Dermis blood vessel endothelial cell (primary cell): Measurements from ENCODE around the gene TAP1. TPM values are rescaled to one million over a fixed set of nuclear protein-coding genes. Genes with fewer than 3 reads are reported as not detected.
"Not testable (repeated sequence)": the region's sequence is repeated elsewhere in the genome, so short reads cannot be mapped to it uniquely, and the experiment has no call there.

Experiments
- DNase-seq: peaks from one replicate; pipeline ENCODE4 v3.0.0; 2010
- total RNA-seq: library from RNA; depleted of rRNA; stranded (reverse); fragments of >200 nt; gene quantifications from 2 replicates; pipeline ENCODE4 v1.2.3, GENCODE V29; 2014

Gene TAP1
- total RNA-seq = 52.9 and 93.4 TPM in 2 replicates

GRCh38 chr6:32853541-32854375, at the start of gene TAP1, which contains the start of gene PSMB9:
Gene TAP1 (minus strand): TSS chr6:32853704. CDS start chr6:32853636, 68 bp downstream.
Gene PSMB9 (plus strand): TSS chr6:32854192. CDS start chr6:32854230, 38 bp downstream.
- peak; percentile 96 for DNase-seq

GRCh38 chr6:32895006-32895345, 41.5 kb upstream of the TAP1 start:
- no peak for DNase-seq

DNA sequence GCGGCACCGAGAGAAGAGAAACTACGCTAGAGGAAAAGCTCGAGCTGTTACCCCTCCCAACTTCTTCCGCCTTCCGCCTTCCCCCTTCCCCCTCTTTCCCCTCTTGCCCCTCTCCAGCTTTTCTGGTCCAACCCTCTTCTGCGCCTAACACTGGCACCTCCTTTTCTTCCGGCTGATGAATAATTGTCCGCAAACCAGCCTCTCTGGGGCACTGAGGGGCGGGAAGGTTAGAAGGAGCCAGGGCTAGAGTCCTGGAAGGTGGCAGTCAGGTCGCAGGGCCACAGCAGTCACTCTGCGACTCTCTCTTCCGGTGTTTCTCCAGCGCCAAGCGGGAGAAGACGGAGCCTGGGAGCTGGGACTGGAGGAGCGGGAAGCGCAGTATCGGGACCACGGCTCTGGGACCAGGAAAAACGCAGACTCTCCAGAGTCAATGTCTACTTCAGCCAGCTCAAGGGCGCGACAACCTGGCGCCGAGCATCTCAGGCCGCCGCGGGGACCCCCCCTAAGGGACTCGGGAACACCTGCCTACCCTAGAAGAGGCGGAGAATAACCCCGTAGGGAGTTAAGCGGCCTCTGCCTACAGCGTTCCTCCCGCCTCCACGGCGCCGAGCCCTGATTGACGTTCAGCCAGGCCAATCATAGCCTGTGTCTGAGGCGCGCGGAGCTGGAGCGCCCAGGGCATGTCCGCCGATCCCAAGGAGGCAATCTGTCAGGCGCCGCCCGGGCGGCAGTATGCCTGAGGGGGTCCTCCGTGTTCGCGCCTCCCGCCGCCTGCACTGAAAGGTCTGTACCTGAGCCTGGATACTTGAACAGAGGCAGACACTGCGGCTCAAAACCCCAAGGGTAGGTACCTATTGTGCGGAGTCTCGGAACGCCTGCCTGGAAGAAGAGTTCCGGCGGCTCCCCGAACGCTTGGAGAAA, 40.8 kb upstream of the TAP1 start:
- DNase-seq = peak; percentile 94

DNA sequence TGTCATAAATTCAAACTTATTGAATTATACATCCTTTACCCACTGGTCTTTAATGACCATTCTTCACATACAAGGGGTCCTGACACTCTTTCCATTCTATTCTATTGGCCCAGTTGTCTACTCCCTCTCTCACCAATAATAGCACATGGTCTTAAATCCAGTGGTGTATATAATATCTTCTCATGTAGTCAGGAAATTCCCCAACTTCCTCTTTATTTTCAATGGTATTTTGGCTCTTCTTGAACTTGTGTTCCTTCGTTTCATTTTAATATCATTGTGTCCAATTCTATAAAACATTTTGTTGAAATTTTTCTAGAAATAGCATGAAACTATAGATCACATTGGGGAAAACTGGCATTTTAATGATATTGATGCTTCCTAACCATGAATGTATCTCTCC, 37.3 kb upstream of the TAP1 start:
- DNase-seq = no peak

- no peak for DNase-seq
Measured at GRCh38 chr6:32889533-32889932, 36.0 kb upstream of the TAP1 start.

- no peak for DNase-seq
Measured at GRCh38 chr6:32888576-32888975, 35.1 kb upstream of the TAP1 start.

GRCh38 chr6:32887616-32888015, 34.1 kb upstream of the TAP1 start:
- DNase-seq = no peak

GRCh38 chr6:32886681-32887383, 33.3 kb upstream of the TAP1 start:
- peak; percentile 54 for DNase-seq

DNA sequence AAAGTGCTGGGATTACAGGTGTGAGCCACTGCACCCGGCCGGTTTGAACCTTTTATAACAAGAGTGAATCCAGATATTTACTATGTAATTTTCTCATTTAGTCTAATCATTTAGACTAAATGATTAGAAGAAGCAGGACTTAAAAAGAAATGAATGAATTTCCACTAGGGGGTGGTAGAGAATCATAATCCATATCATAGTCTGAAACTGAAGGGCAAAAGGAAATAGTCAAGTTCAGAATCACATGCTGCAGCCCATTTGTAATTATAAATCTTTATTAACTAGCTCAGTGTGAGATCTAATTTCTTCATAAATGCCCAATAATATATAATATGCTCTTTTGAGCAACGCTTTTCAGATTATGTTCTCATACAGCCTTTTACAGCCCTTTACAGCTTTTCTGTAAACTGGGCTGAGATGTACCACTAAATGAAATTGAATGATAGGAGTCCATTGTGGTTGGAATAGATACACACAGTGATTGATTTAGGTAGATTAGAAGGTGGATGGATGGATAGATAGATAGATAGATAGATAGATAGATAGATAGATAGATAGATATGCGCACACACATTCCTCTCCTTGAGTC, 32.3 kb upstream of the TAP1 start:
- peak; percentile 86 for DNase-seq

- DNase-seq = no peak
Measured at GRCh38 chr6:32883789-32884188, 30.3 kb upstream of the TAP1 start.

DNA sequence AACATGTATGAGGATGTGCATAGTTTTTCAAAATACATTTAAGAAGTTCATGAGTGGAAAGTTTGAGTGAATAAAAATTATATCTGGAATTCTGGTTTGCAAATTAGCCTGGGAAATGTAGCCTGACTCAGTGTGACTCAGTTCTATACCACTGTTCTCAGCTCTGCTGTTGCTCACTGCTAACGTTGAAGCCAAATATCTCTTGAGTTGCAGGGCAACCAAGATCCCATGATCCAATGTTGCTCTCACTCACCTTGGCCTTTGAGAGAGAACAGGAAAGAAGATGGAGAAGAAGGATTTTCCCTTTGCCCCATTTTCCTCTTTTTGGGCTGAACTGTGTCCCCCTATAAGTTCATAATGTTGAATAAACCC, 29.4 kb upstream of the TAP1 start:
- no peak for DNase-seq

- not testable (repeated sequence) for DNase-seq
Measured at GRCh38 chr6:32880962-32881361, 27.5 kb upstream of the TAP1 start.

- no peak for DNase-seq
Measured at GRCh38 chr6:32879691-32880090, 26.2 kb upstream of the TAP1 start.

- no peak for DNase-seq
Measured at GRCh38 chr6:32876603-32877002, 23.1 kb upstream of the TAP1 start.

GRCh38 chr6:32873947-32874346, 20.4 kb upstream of the TAP1 start:
- DNase-seq = not testable (repeated sequence)

GRCh38 chr6:32868257-32868788, 14.8 kb upstream of the TAP1 start:
- DNase-seq = peak; percentile 86

- DNase-seq = no peak
Measured at GRCh38 chr6:32867554-32868256, 14.2 kb upstream of the TAP1 start.

GRCh38 chr6:32867022-32867477, 13.5 kb upstream of the TAP1 start:
- no peak for DNase-seq

DNA sequence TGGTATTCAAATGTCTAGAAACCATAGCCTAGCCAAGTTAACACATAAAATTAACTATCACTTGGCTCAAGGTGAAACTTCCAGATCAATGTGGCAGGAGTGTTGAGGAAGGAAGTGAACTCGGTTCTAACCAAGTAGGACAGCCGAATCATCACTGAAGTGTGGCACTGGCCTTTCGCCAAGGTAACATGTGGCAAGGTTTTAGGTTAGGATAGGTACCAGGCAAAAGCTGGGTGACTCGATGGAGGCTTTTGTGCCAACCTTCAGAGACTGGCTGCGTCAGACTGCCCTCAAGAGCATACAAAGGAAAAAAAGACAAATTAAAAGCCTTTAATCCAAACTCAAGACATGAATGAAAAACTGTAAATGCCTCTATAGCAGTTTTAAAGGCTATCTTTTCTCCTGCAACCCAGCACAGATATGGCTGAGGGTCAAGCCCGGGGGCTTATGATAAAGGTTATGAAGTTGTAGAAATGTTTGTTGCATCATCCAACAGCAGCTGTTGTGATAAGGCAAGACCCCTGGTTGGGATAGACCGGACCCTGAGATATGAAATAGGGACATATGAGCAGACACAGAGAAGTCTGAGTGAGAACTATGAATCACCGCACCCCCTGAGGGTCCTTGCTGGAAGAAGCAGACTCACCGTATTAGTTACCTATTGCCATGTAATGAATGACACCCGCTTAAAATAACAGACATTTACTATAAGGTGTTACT, 12.4 kb upstream of the TAP1 start:
- DNase-seq = no peak

DNA sequence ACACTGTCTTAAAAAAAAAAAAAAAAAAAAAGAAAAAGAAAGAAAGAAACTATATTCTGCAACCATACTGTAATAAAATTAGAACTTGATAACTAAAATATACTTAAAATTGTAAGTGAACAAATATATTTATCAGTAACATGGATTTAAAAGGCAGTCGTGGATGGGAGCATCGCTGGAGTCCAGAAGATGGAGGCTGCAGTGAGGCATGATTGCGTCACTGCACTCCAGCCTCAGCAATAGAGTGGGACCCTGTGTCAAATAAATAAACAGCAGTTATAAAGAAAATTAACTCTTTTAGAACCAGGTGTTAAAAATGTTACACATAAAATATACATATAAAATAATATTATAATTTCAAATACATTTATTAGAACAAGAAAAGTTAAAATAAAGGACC, 9.2 kb upstream of the TAP1 start:
- DNase-seq = no peak

- no peak for DNase-seq
Measured at GRCh38 chr6:32860674-32861073, 7.2 kb upstream of the TAP1 start.
